H1 (cell line): ENCODE results near the gene EXTL1. TPM values are rescaled to one million over a fixed set of nuclear protein-coding genes. Genes with fewer than 3 reads are reported as not detected.

ENCODE experiments used
- CTCF ChIA-PET: fragments of 300-600 bp; sonication (Branson Sonifier 250); formaldehyde crosslinking; loops from one replicate; lab custom pipeline; 2021; ENCODE audit not compliant: partially characterized antibody; lab: Charles Lee
- POLR2A ChIA-PET: fragments of 300-600 bp; sonication (Branson Sonifier 250); formaldehyde crosslinking; loops from one replicate; lab custom pipeline; 2021; ENCODE audit warnings: inconsistent platforms; ENCODE audit not compliant: partially characterized antibody; lab: Charles Lee
- DNase-seq, 2 experiments: peaks; one replicate each; pipeline versions ENCODE4 v3.0.0 to v3.0.0-alpha.2; 2010 to 2022; ENCODE audit warnings: low spot score in 2 of 2, low read depth in 1 of 2, mixed read lengths in 1 of 2
- FAIRE-seq: peaks from 2 replicates; lab custom pipeline; 2011; peaks lifted over from hg19 to GRCh38; lab: Jason Lieb, UNC
- H2AFZ ChIP-seq: 2 replicates; pipeline ENCODE4 v1.8.1; 2012; ENCODE audit warnings: low read length, inconsistent platforms
- H2AK5ac ChIP-seq: 2 replicates; pipeline ENCODE4 v1.6.1; 2013; ENCODE audit warnings: low read depth, low read length
- H2BK120ac ChIP-seq: replicated peaks from 2 replicates; pipeline ENCODE3; 2013; ENCODE audit warnings: low read depth, low read length, inconsistent platforms
- H2BK12ac ChIP-seq: 2 replicates; pipeline ENCODE4 v1.6.1; 2013; ENCODE audit warnings: low read depth, low read length
- H2BK15ac ChIP-seq: 2 replicates; pipeline ENCODE4 v1.6.1; 2013; ENCODE audit warnings: low read length
- H2BK20ac ChIP-seq: 2 replicates; pipeline ENCODE4 v1.6.1; 2013; ENCODE audit warnings: low read length
- H2BK5ac ChIP-seq: 2 replicates; pipeline ENCODE4 v1.6.1; 2013; ENCODE audit warnings: low read depth, low read length
- H3K14ac ChIP-seq: 2 replicates; pipeline ENCODE4 v1.6.1; 2013; ENCODE audit warnings: inconsistent platforms; ENCODE audit not compliant: insufficient read length
- H3K18ac ChIP-seq: 2 replicates; pipeline ENCODE4 v1.6.1; 2013; ENCODE audit warnings: low read length; ENCODE audit errors: extremely low read depth
- H3K23ac ChIP-seq: 2 replicates; pipeline ENCODE4 v1.6.1; 2013; ENCODE audit warnings: inconsistent platforms; ENCODE audit not compliant: insufficient read length
- H3K23me2 ChIP-seq: 2 replicates; pipeline ENCODE4 v1.6.1; 2013; ENCODE audit warnings: low read depth, low read length
- H3K27ac ChIP-seq: 2 replicates; pipeline ENCODE4 v1.6.1; 2011; ENCODE audit warnings: low read depth, low read length, inconsistent platforms
- H3K27me3 ChIP-seq, 4 experiments: replicated peaks in 1 of 4; 1 replicate in 1 of 4; 2 replicates in 3 of 4; pipeline versions ENCODE4 v1.6.1 to v1.8.1; 2011 to 2013; ENCODE audit warnings: low read length in 3 of 4, mild to moderate bottlenecking in 3 of 4, inconsistent platforms in 2 of 4, mixed read lengths in 2 of 4, moderate library complexity in 1 of 4; ENCODE audit not compliant: control insufficient read depth in 3 of 4, insufficient read depth in 3 of 4; ENCODE audit errors: extremely low read depth in 1 of 4
- H3K36me3 ChIP-seq, 4 experiments: 2 replicates each; pipeline versions ENCODE4 v1.6.1 to v1.8.1; 2011 to 2013; ENCODE audit warnings: mild to moderate bottlenecking in 4 of 4, low read length in 3 of 4, moderate library complexity in 2 of 4, control low read depth in 1 of 4, inconsistent platforms in 1 of 4; ENCODE audit not compliant: insufficient read depth in 4 of 4, control insufficient read depth in 2 of 4
- H3K4ac ChIP-seq: replicated peaks from 2 replicates; pipeline ENCODE3; 2013; ENCODE audit warnings: low read length, low read depth, mixed read lengths, inconsistent platforms; ENCODE audit not compliant: insufficient read length
- H3K4me1 ChIP-seq, 4 experiments: replicated peaks in 1 of 4; 1 replicate in 1 of 4; 2 replicates in 3 of 4; pipeline versions ENCODE4 v1.6.1 to v1.8.1; 2011 to 2013; ENCODE audit warnings: low read length in 3 of 4, inconsistent platforms in 2 of 4, mixed read lengths in 1 of 4; ENCODE audit not compliant: insufficient read depth in 4 of 4, control insufficient read depth in 3 of 4
- H3K4me2 ChIP-seq, 2 experiments: 2 replicates each; pipeline versions ENCODE4 v1.6.1 to v1.8.1; 2011 to 2013; ENCODE audit warnings: low read depth in 2 of 2, low read length in 2 of 2, control low read depth in 1 of 2, inconsistent platforms in 1 of 2, mild to moderate bottlenecking in 1 of 2; ENCODE audit not compliant: insufficient read depth in 1 of 2
- H3K4me3 ChIP-seq, 4 experiments: fragments of 200-600, 300-600 bp in 1 of 4; sonication (generic), shearing (Covaris generic), sonication (Bioruptor Twin) in 1 of 4; 2 replicates each; pipeline versions ENCODE4 v1.5.1 to v1.8.1; 2011 to 2016; ENCODE audit warnings: low read length in 4 of 4, low read depth in 3 of 4, control low read depth in 2 of 4, inconsistent platforms in 2 of 4, mild to moderate bottlenecking in 2 of 4, mixed read lengths in 1 of 4, moderate library complexity in 1 of 4; ENCODE audit not compliant: insufficient read depth in 2 of 4; ENCODE audit errors: extremely low read depth in 1 of 4
- H3K56ac ChIP-seq: replicated peaks from 2 replicates; pipeline ENCODE3; 2013; ENCODE audit warnings: low read depth, mild to moderate bottlenecking, mixed read lengths, low read length, inconsistent platforms; ENCODE audit not compliant: insufficient read length
- H3K79me1 ChIP-seq: 2 replicates; pipeline ENCODE4 v1.6.1; 2013; ENCODE audit warnings: low read depth, low read length, control low read depth
- H3K79me2 ChIP-seq, 2 experiments: 2 replicates each; pipeline versions ENCODE4 v1.6.1 to v1.8.1; 2012 to 2013; ENCODE audit warnings: low read length in 2 of 2, mild to moderate bottlenecking in 2 of 2, inconsistent platforms in 1 of 2; ENCODE audit not compliant: insufficient read depth in 2 of 2, control insufficient read depth in 1 of 2
- H3K9ac ChIP-seq, 4 experiments: replicated peaks in 1 of 4; 1 replicate in 1 of 4; 2 replicates in 3 of 4; pipeline versions ENCODE4 v1.6.1 to v1.8.1; 2011 to 2013; ENCODE audit warnings: low read depth in 3 of 4, low read length in 3 of 4, control low read depth in 2 of 4, mild to moderate bottlenecking in 2 of 4, moderate library complexity in 2 of 4, inconsistent platforms in 1 of 4; ENCODE audit errors: extremely low read depth in 1 of 4
- H3K9me3 ChIP-seq, 2 experiments: 2 replicates each; pipeline versions ENCODE4 v1.6.1 to v1.8.1; 2012 to 2013; ENCODE audit warnings: mild to moderate bottlenecking in 2 of 2, moderate library complexity in 2 of 2, control low read depth in 1 of 2, inconsistent platforms in 1 of 2, low read depth in 1 of 2, low read length in 1 of 2, mixed read lengths in 1 of 2; ENCODE audit not compliant: insufficient read depth in 2 of 2
- H4K20me1 ChIP-seq, 2 experiments: replicated peaks in 1 of 2; 2 replicates each; pipeline versions ENCODE3 to v1.8.1; 2011 to 2013; ENCODE audit warnings: inconsistent platforms in 2 of 2, low read length in 2 of 2, mild to moderate bottlenecking in 1 of 2; ENCODE audit not compliant: insufficient read depth in 2 of 2, control insufficient read depth in 1 of 2
- H4K5ac ChIP-seq: 2 replicates; pipeline ENCODE4 v1.6.1; 2013; ENCODE audit warnings: low read length, low read depth, mixed read lengths, inconsistent platforms; ENCODE audit not compliant: insufficient read length
- H4K8ac ChIP-seq: 2 replicates; pipeline ENCODE4 v1.8.0; 2013; ENCODE audit warnings: mild to moderate bottlenecking, moderate library complexity, low read length, inconsistent platforms; ENCODE audit not compliant: insufficient read depth; ENCODE audit errors: extremely low read depth
- H4K91ac ChIP-seq: replicated peaks from 2 replicates; pipeline ENCODE3; 2013; ENCODE audit warnings: low read length, mixed read lengths, inconsistent platforms; ENCODE audit not compliant: insufficient read length
- BRCA1 ChIP-seq: IDR thresholded peaks from 2 replicates; pipeline ENCODE4 v1.6.1; 2012; ENCODE audit warnings: low read depth, low read length, improper control_type of control experiment
- CBX8 ChIP-seq: fragments of 300-800, 300-1000 bp; sonication (generic); IDR thresholded peaks from 2 replicates; pipeline ENCODE4 v1.7.1; 2016; ENCODE audit warnings: low read depth, low read length, borderline replicate concordance
- CREB1 ChIP-seq: IDR thresholded peaks from 2 replicates; pipeline ENCODE4 v1.6.1; 2012; ENCODE audit warnings: inconsistent platforms
- EP300 ChIP-seq, 2 experiments: IDR thresholded peaks; 1 replicate in 1 of 2; 2 replicates in 1 of 2; pipeline ENCODE4 v1.6.1; 2011 to 2012; ENCODE audit warnings: low read depth in 2 of 2, low read length in 2 of 2, mild to moderate bottlenecking in 2 of 2, borderline replicate concordance in 1 of 2, inconsistent platforms in 1 of 2, moderate library complexity in 1 of 2
- GABPA ChIP-seq: IDR thresholded peaks from 2 replicates; pipeline ENCODE4 v1.6.1; 2011; ENCODE audit warnings: mild to moderate bottlenecking, low read length, moderate library complexity, borderline replicate concordance; ENCODE audit not compliant: insufficient read depth
- HDAC6 ChIP-seq: IDR thresholded peaks from one replicate; pipeline ENCODE4 v1.7.1; 2012; ENCODE audit warnings: low read depth, mild to moderate bottlenecking, inconsistent platforms, low read length, moderate library complexity
- JUND ChIP-seq: IDR thresholded peaks from 2 replicates; pipeline ENCODE4 v1.6.1; 2011; ENCODE audit warnings: mild to moderate bottlenecking, improper control_type of control experiment, low read length
- POLR2AphosphoS5 ChIP-seq: IDR thresholded peaks from 2 replicates; pipeline ENCODE4 v1.6.1; 2011; ENCODE audit warnings: low read depth, low read length
- POU5F1 ChIP-seq: IDR thresholded peaks from 2 replicates; pipeline ENCODE4 v1.6.1; 2011; ENCODE audit warnings: low read depth, mild to moderate bottlenecking, low read length, moderate library complexity
- SAP30 ChIP-seq: fragments of 300-600 bp; sonication (generic); IDR thresholded peaks from 2 replicates; pipeline ENCODE4 v1.7.1; 2012; ENCODE audit warnings: low read length, moderate library complexity, mild to moderate bottlenecking, inconsistent platforms; ENCODE audit not compliant: insufficient read depth, insufficient replicate concordance
- SIX5 ChIP-seq: IDR thresholded peaks from 2 replicates; pipeline ENCODE4 v1.6.1; 2011; ENCODE audit warnings: mild to moderate bottlenecking, low read depth, low read length
- TCF12 ChIP-seq: IDR thresholded peaks from 2 replicates; pipeline ENCODE4 v1.6.1; 2011; ENCODE audit warnings: low read depth, mild to moderate bottlenecking, low read length
- WGBS, 2 experiments: shearing (Covaris generic) in 1 of 2; methylation state at CpG; one replicate each; pipeline versions ENCODE4 v1.1.6 to v1.1.7; 2013 to 2015; ENCODE audit warnings: low lambda C conversion rate in 2 of 2, mixed read lengths in 2 of 2, inconsistent platforms in 1 of 2, low coverage in 1 of 2, missing lambda C conversion rate in 1 of 2; ENCODE audit not compliant: insufficient replicate concordance in 2 of 2, insufficient coverage in 1 of 2, insufficient read length in 1 of 2; ENCODE audit errors: extremely low coverage in 1 of 2, missing lambda C conversion rate in 1 of 2; 5-methylcytosine and 5-hydroxymethylcytosine counted together
- polyA plus RNA-seq, 7 experiments: library from polyadenylated mRNA; depleted of rRNA in 3 of 7; stranded (reverse) in 5 of 7; unstranded in 2 of 7; fragments of >200 nt in 5 of 7; fragments of 200-250 nt in 2 of 7; gene quantifications; 1 replicate in 5 of 7; 2 replicates in 1 of 7; 4 replicates in 1 of 7; pipeline versions ENCODE4 v1.2.1 to v1.2.3, GENCODE V29; 2011 to 2013; ENCODE audit warnings: missing spikeins in 2 of 7, mixed read lengths in 2 of 7
- total RNA-seq: library from RNA; stranded (reverse); fragmentation: NEBNext Ultra II Directional; extraction: Animal tissue kit (Norgen Biotek cat#: 25700); gene quantifications from 2 replicates; pipeline ENCODE4 v1.2.1, GENCODE V29; 2021

The EXTL1 gene
- total and polyA plus RNA-seq, 2 of the 8 experiments (the other 6 are each of a cell fraction or from before 2014, with no cell fraction given) = 0.89 to 1.2 TPM

DNA sequence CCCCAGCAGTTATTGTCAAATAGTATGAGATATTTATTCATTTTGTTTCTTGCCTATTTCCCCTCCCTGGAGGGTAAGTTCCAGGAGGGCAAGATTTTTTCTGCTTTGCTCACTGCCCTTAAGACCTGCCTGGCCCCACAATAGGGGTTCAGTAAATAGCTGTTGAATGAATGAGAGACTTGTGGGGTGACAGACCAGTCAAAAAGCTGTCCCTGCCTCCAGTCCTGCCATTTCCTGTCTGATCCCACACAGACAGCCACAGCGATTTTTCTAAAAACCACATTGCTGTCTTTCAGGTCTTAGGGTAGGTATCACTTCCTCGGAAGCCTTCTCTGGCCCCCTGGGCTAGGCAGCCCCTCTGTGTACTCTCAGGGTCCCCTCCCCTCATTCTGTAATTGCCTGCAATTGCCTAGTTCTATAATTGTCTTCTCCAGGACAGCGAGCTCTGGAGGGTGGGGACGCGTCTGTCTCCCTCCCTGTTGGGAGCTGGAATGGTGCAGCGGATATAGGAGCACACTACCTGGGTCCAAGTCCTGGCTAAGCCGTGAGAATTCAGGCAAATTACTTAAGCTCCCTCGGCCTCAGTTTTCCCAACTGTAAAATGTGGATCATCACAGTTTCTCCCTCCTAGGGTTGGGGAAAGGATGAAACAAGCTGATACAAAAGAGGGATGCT, 1.8 kb upstream of the EXTL1 start:
- DNase-seq (no peak), FAIRE-seq (no peak)
- Histone ChIP-seq H3K79me2 (no peaks in the 10 kb centered on the region), H3K27me3 (no peaks in the 10 kb centered on the region), H3K56ac (no peak overlapping the region), H2BK15ac (no peak overlapping the region), H4K5ac (no peak overlapping the region), H3K18ac (no peak overlapping the region), H4K91ac (no peak overlapping the region), H3K79me1 (no peaks in the 10 kb centered on the region), H4K20me1 (no peaks in the 10 kb centered on the region), H4K8ac (no peak overlapping the region), H3K36me3 (no peaks in the 10 kb centered on the region), H2BK5ac (no peak overlapping the region), H3K27ac (no peak overlapping the region), H3K4me1 (peaks cover 0 to 19% (median 12%) of the 10 kb centered on the region in 4 experiments; a peak in 6 of 7 replicates), H3K9me3 (no peaks in the 10 kb centered on the region), H3K23ac (no peak overlapping the region), H3K4ac (no peak overlapping the region), H2BK120ac (no peak overlapping the region), H3K4me2 (no peak overlapping the region), H2AFZ (no peak overlapping the region), H2BK20ac (no peak overlapping the region), H3K4me3 (no peak overlapping the region), H3K23me2 (peaks cover 3% of the 10 kb centered on the region; the same call in 1 of the 2 replicates), H2AK5ac (no peak overlapping the region), H2BK12ac (no peak overlapping the region; the same call in 1 of the 2 replicates), H3K14ac (no peak overlapping the region), H3K9ac (no peak overlapping the region)
- ChIA-PET POLR2A (no interaction called here), CTCF (interaction anchor here (0.6 to 6.4 kb wide), 12 partner anchors 10 to 209 kb away, joined by 3 to 46 read pairs (median 4); no protein-coding TSS in a partner anchor)
- 80% methylated on average over 8 of the region's 8 CpGs; no CpG with 5 or more reads in 1 of the 2 experiments for WGBS, 2 experiments
- TF ChIP-seq POU5F1 (no peak), CREB1 (no peak), SAP30 (no peak), GABPA (no peak), CBX8 (no peak), TCF12 (no peak), JUND (no peak), POLR2AphosphoS5 (no peak), EP300 (IDR thresholded peaks at IDR 0.05; ENCODE audit: borderline replicate concordance in 1 of 2, low read depth in 2 of 2, low read length in 2 of 2) (no peak), HDAC6 (no peak), BRCA1 (no peak), SIX5 (no peak)
